Nephron progenitor cell (in vitro differentiated cells): ENCODE results near the gene CYTH1.
A peak's percentile ranks its signal among the peaks of the same experiment; 100 is the strongest.
"Not testable (repeated sequence)": the region's sequence is repeated elsewhere in the genome, so short reads cannot be mapped to it uniquely, and the experiment has no call there.

Experiments used
- DNase-seq: peaks from one replicate; pipeline ENCODE4 v3.0.0; 2021
- H3K27ac Mint-ChIP-seq: 2 replicates; pipeline ENCODE4 v1.8.0; 2021; ENCODE audit warnings: mild to moderate bottlenecking, moderate library complexity, mixed read lengths
- H3K27me3 Mint-ChIP-seq: 2 replicates; pipeline ENCODE4 v1.8.0; 2021; ENCODE audit warnings: mild to moderate bottlenecking, low read depth, mixed read lengths; ENCODE audit not compliant: poor library complexity
- H3K36me3 Mint-ChIP-seq: 2 replicates; pipeline ENCODE4 v1.8.0; 2021; ENCODE audit warnings: low read depth, mixed read lengths
- H3K4me1 Mint-ChIP-seq: 2 replicates; pipeline ENCODE4 v1.8.0; 2021; ENCODE audit warnings: mixed read lengths
- H3K4me3 Mint-ChIP-seq: 2 replicates; pipeline ENCODE4 v1.8.0; 2021; ENCODE audit warnings: mild to moderate bottlenecking, moderate library complexity, mixed read lengths
- H3K9me3 Mint-ChIP-seq: 2 replicates; pipeline ENCODE4 v1.8.0; 2021; ENCODE audit warnings: mild to moderate bottlenecking, moderate library complexity, mixed read lengths
- TF ChIP-seq, protein P1 (sequence below): fragments of 200-600 bp; sonication (generic); IDR thresholded peaks from 2 replicates; pipeline ENCODE4 v1.5.0; 2021; ENCODE audit warnings: antibody characterized with exemption

Gene CYTH1

DNA sequence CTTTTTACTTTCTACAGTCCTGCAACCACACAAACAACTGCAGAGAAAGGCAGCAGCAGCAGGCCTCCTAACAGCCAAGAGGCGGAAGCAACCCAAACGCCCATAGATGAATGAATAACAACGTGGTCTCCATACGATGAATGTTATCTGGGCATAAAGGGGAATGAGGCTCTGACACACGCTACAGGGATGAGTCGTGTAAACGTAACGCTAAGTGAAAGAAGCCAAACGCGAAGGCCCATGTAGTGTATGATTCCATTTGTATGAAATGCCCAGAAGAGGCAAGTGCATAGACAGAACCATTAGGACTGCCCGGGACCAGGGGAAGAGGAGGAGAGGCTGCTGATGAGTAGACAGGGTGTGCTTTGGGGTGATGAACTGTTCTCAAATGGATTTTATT is 110.1 kb downstream of the CYTH1 start:
- DNase-seq = no peak
- peaks cover under 1% of the 10 kb centered on the region for H3K4me1 Mint-ChIP-seq
- peaks cover 14% of the 10 kb centered on the region for H3K36me3 Mint-ChIP-seq
- peaks cover 8% of the 10 kb centered on the region for H3K27me3 Mint-ChIP-seq
- H3K9me3 Mint-ChIP-seq = no peaks in the 10 kb centered on the region
- no peak overlapping the region for H3K4me3 Mint-ChIP-seq
- TF ChIP-seq, protein P1, sequence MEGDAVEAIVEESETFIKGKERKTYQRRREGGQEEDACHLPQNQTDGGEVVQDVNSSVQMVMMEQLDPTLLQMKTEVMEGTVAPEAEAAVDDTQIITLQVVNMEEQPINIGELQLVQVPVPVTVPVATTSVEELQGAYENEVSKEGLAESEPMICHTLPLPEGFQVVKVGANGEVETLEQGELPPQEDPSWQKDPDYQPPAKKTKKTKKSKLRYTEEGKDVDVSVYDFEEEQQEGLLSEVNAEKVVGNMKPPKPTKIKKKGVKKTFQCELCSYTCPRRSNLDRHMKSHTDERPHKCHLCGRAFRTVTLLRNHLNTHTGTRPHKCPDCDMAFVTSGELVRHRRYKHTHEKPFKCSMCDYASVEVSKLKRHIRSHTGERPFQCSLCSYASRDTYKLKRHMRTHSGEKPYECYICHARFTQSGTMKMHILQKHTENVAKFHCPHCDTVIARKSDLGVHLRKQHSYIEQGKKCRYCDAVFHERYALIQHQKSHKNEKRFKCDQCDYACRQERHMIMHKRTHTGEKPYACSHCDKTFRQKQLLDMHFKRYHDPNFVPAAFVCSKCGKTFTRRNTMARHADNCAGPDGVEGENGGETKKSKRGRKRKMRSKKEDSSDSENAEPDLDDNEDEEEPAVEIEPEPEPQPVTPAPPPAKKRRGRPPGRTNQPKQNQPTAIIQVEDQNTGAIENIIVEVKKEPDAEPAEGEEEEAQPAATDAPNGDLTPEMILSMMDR = no peak
- H3K27ac Mint-ChIP-seq = no peak overlapping the region

DNA sequence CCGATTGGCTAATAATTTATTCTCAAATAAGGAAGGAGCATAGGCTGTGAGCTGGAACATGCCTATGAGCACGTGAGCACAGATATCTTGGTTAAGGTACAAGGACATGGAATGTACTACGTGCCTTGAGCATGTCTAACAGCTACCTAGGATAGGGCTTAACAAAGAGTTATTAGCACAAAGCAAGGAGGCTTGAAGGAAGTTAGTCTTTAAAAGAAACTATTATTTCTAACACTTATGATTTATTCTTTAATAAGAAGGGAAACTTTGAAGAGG is 110.4 kb downstream of the CYTH1 start:
- H3K4me1 Mint-ChIP-seq, H3K27ac Mint-ChIP-seq, H3K27me3 Mint-ChIP-seq, H3K4me3 Mint-ChIP-seq, H3K9me3 Mint-ChIP-seq, DNase-seq: not testable (repeated sequence)
- peaks cover 14% of the 10 kb centered on the region for H3K36me3 Mint-ChIP-seq

- Mint-ChIP-seq H3K4me1 (peaks cover 9% of the 10 kb centered on the region), H3K36me3 (peaks cover 12% of the 10 kb centered on the region), H3K4me3 (no peak overlapping the region), H3K9me3 (no peaks in the 10 kb centered on the region), H3K27me3 (peaks cover 8% of the 10 kb centered on the region), H3K27ac (peak overlapping the region; percentile 31)
- TF ChIP-seq, protein P1 = no peak
- DNase-seq = no peak
These were observed 111.0 kb downstream of the CYTH1 start for GRCh38 chr17:78670850-78671725.

DNA sequence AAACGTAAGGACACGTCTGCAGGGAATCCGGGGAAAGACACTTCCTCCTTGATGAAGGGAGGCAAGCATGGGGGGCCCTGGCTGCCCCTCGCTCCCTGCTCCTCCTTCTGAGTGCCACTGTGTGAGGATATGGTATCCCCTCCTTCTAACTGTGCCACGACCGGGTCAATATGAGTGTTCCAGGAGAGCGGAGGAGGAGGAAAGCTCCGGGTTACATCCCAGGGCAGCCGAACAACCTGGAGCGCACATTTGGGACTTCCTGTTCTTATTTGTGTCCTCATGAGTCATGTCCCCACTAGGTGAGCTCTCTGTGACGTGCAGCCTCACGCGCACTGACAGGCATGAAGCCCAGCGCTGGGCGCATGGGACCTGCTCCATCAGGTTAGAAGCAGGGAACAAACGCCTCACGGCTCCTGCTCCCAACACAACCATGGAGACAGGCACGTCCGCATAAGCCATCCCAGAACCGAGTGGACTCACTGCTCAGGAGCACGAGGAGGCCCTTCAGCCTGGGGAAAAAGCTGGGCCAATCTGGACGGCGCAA is 112.0 kb downstream of the CYTH1 start:
- peaks cover 8% of the 10 kb centered on the region for H3K27me3 Mint-ChIP-seq
- DNase-seq = no peak
- TF ChIP-seq, protein P1 = no peak
- H3K27ac Mint-ChIP-seq = no peak overlapping the region
- H3K4me1 Mint-ChIP-seq = peaks cover 18% of the 10 kb centered on the region
- H3K4me3 Mint-ChIP-seq = no peak overlapping the region
- peaks cover 5% of the 10 kb centered on the region for H3K36me3 Mint-ChIP-seq
- H3K9me3 Mint-ChIP-seq = no peaks in the 10 kb centered on the region

DNA sequence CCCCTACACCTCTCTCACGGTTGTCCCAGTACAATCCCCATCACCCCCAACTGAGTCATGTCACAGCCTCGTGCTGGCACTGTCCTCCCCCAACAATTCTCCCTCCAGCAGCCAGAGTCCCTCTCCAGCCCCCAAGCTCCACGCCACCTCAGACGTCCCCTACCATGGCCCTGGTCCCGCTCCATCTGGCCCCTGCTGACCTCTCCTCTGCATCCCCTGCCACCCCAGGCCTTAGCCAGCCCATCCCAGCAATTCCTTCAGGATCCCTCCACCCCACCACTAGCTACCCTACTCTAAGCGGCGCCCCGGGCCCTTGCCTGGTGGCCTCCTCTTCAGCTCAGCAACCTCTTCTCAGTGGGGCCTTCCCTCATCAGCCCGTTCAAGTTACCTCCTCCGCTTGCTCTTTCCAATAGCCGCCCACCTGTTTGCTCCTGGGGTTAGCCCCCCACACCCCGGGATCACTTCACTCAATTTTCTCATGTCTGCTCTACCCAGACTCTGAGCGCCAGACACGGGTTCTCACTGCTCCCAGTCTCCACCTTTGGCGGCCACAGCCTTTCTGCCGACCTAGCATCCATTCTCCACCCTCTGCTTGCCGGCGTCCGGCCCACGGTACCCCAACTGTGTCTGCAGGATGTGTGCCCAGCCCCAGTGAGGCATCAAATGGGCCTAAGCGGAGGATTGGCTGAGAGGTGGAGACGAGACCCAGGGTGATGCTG is 112.7 kb downstream of the CYTH1 start:
- peaks cover 7% of the 10 kb centered on the region for H3K27me3 Mint-ChIP-seq
- H3K9me3 Mint-ChIP-seq = no peaks in the 10 kb centered on the region
- peaks cover 18% of the 10 kb centered on the region for H3K4me1 Mint-ChIP-seq
- no peak overlapping the region for H3K4me3 Mint-ChIP-seq
- peaks cover 5% of the 10 kb centered on the region for H3K36me3 Mint-ChIP-seq
- DNase-seq = no peak
- TF ChIP-seq, protein P1 = no peak
- H3K27ac Mint-ChIP-seq = no peak overlapping the region

DNA sequence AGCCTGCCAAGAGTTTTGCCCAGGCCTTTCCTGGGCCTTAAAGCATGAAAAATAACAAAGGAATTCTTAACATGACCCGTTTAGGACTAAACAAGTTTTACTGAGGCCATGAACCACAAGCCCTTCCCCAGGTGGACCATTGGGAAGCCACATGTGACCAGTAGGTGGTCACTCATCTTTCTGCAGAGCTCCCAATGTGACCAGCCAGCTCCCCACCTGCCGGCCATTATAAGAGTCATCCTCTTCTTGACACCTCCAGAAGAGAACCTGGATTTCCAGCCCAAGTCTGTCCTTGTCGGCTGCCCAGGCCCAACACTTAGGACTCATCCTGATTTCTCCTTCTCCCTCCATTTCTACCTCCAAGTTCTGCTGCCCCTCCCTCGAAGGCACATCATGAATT is 113.2 kb downstream of the CYTH1 start:
- Mint-ChIP-seq H3K36me3 (peaks cover 5% of the 10 kb centered on the region), H3K9me3 (no peaks in the 10 kb centered on the region), H3K4me1 (peaks cover 18% of the 10 kb centered on the region), H3K4me3 (no peak overlapping the region), H3K27ac (no peak overlapping the region), H3K27me3 (peaks cover 5% of the 10 kb centered on the region)
- no peak for DNase-seq
- TF ChIP-seq, protein P1 = no peak
